Lung (tissue), 12 donors: Measurements from ENCODE around the gene FBXO33. TPM values are rescaled to one million over a fixed set of nuclear protein-coding genes. Genes with fewer than 3 reads are reported as not detected.

Experiments
- ATAC-seq: fragments of 200-7000 bp; cut with Tn5 transposase; one replicate; pipeline ENCODE4 v1.9.1; 2020; ENCODE audit warnings: moderate number of reproducible peaks; ENCODE audit not compliant: insufficient read depth, low FRiP score
- DNase-seq, 3 donors: peaks; one replicate each; pipeline ENCODE4 v3.0.0-alpha.2; 2013 to 2017
- H3K27ac ChIP-seq, 2 donors: one replicate each; pipeline ENCODE4 v1.5.1; 2013; ENCODE audit warnings: mild to moderate bottlenecking in 2 of 2, moderate library complexity in 2 of 2, control low read depth in 1 of 2, inconsistent platforms in 1 of 2, low read depth in 1 of 2, low read length in 1 of 2
- H3K27me3 ChIP-seq, 3 donors: one replicate each; pipeline ENCODE4 v1.5.1; 2013; ENCODE audit warnings: low read length in 2 of 3; ENCODE audit not compliant: control insufficient read depth in 3 of 3, insufficient read depth in 3 of 3
- H3K36me3 ChIP-seq, 4 donors: one replicate each; pipeline ENCODE4 v1.5.1; 2013; ENCODE audit warnings: low read length in 4 of 4, mild to moderate bottlenecking in 1 of 4, moderate library complexity in 1 of 4; ENCODE audit not compliant: control insufficient read depth in 4 of 4, insufficient read depth in 4 of 4
- H3K4me1 ChIP-seq, 5 donors: one replicate each; pipeline ENCODE4 v1.5.1; 2013; ENCODE audit warnings: low read length in 5 of 5, mild to moderate bottlenecking in 2 of 5, moderate library complexity in 1 of 5; ENCODE audit not compliant: control insufficient read depth in 5 of 5, insufficient read depth in 5 of 5
- H3K4me3 ChIP-seq: one replicate; pipeline ENCODE4 v1.5.1; 2013; ENCODE audit warnings: mild to moderate bottlenecking, control low read depth, moderate library complexity
- H3K9ac ChIP-seq, 2 donors: one replicate each; pipeline ENCODE4 v1.5.1; 2013; ENCODE audit warnings: low read length in 2 of 2, control low read depth in 1 of 2; ENCODE audit not compliant: insufficient read depth in 1 of 2
- H3K9me3 ChIP-seq, 4 donors: one replicate each; pipeline ENCODE4 v1.5.1; 2013; ENCODE audit warnings: low read length in 3 of 4, mild to moderate bottlenecking in 1 of 4, moderate library complexity in 1 of 4; ENCODE audit not compliant: control insufficient read depth in 4 of 4, insufficient read depth in 3 of 4
- WGBS, 2 donors: extraction: QIAGEN DNeasy Blood & Tissue Kit; methylation state at CpG; one replicate each; pipeline ENCODE4 v1.1.7; 2013; 5-methylcytosine and 5-hydroxymethylcytosine counted together
- polyA plus RNA-seq, 2 donors: library from polyadenylated mRNA; stranded (reverse); fragments of 200-250 nt; gene quantifications; one replicate each; pipeline ENCODE4 v1.2.1, GENCODE V29; 2013
- total RNA-seq, 2 donors: library from RNA; depleted of rRNA in 1 of 2; stranded (reverse); fragments of >200 nt in 1 of 2; gene quantifications; one replicate each; pipeline ENCODE4 v1.2.1, GENCODE V29; 2014 to 2021
- TF ChIP-seq, protein P1 (sequence below): IDR thresholded peaks from 2 replicates; pipeline ENCODE4 v1.5.1; 2012; ENCODE audit warnings: mild to moderate bottlenecking; ENCODE audit errors: control extremely low read depth, extremely low read depth
- donor health status: control.
- donor health status: control.
- donor health status: Bipolar disorder and iron deficiency.
- donor health status: healthy.
- donor health status: DM: yes; HTN: yes; CAD: no.

The FBXO33 gene
- total and polyA plus RNA-seq, 4 donors = 4.7 to 17.2 (median 9.5) TPM

GRCh38 chr14:39398382-39398781 is 33.9 kb downstream of the FBXO33 start:
- Histone ChIP-seq H3K27ac (no peak overlapping the region), H3K9me3 (no peaks in the 10 kb centered on the region), H3K36me3 (peaks cover 6 to 17% (median 10%) of the 10 kb centered on the region in 4 donors), H3K9ac (no peak overlapping the region), H3K4me3 (no peak overlapping the region), H3K27me3 (no peaks in the 10 kb centered on the region), H3K4me1 (peaks cover 0 to 8% (median 0%) of the 10 kb centered on the region in 5 donors)
- TF ChIP-seq, protein P1, sequence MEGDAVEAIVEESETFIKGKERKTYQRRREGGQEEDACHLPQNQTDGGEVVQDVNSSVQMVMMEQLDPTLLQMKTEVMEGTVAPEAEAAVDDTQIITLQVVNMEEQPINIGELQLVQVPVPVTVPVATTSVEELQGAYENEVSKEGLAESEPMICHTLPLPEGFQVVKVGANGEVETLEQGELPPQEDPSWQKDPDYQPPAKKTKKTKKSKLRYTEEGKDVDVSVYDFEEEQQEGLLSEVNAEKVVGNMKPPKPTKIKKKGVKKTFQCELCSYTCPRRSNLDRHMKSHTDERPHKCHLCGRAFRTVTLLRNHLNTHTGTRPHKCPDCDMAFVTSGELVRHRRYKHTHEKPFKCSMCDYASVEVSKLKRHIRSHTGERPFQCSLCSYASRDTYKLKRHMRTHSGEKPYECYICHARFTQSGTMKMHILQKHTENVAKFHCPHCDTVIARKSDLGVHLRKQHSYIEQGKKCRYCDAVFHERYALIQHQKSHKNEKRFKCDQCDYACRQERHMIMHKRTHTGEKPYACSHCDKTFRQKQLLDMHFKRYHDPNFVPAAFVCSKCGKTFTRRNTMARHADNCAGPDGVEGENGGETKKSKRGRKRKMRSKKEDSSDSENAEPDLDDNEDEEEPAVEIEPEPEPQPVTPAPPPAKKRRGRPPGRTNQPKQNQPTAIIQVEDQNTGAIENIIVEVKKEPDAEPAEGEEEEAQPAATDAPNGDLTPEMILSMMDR = no peak
- DNase-seq (no peak), ATAC-seq (no peak)
- WGBS, 2 donors = 89 to 95% methylated on average over 6 of the region's 6 CpGs

DNA sequence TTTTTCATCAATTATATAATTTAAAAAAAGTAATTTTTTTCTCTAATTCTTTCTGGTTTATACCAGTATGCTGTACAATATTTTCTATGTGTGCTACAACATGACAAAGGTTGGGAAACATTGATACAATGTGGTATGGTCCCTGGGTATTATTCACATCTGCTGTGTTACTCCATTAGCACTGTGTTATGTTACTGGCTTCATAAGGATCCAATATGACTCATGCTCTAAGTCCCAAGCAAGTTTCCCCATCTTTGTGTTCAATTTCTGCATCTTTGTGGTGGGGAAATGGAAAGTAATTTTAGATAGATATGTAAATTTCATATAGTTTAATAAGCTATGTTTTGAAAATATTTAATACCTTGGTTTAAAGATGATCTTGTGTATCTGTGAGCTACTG is 35.8 kb downstream of the FBXO33 start:
- Histone ChIP-seq H3K4me1 (peaks cover 0 to 8% (median 0%) of the 10 kb centered on the region in 5 donors), H3K4me3 (no peak overlapping the region), H3K27ac (no peak overlapping the region), H3K9ac (no peak overlapping the region), H3K27me3 (no peaks in the 10 kb centered on the region), H3K36me3 (peaks cover 6 to 17% (median 10%) of the 10 kb centered on the region in 4 donors), H3K9me3 (no peaks in the 10 kb centered on the region)
- DNase-seq = no peak
- no peak for ATAC-seq
- TF ChIP-seq, protein P1 = no peak

DNA sequence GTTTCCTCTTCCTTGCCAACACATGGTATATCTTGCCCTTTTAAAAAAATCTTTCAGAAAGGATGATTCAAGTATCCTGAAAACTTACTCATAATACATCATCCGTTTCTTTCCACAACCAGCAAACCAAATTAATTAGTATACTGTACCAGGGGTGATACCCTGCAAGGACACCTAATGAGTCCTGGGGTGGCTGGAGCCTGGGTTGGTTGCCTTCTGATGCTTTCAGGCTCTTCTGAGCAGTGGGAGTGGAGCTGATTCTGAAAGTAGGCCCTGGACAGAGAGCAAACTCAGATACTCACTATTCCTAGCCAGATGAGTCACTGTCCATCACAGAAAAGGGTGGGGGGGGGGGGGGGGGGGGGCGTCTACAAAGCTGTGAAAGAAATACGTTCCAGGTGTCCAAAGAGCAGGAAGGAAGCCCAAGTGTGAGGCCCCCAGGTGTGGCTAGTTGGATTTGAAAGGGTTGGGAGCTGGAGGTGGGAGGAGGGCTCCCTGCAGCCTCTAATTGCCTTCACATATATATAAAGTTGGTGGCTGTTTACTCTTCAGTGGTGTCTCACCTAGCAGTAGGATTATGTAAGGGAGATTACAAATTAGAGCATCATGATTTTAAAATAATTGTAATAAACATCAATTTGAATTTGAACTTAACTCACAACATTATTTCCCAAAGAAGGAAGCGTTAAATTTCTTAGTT is 36.5 kb downstream of the FBXO33 start:
- no peak overlapping the region for H3K4me3 ChIP-seq
- H3K36me3 ChIP-seq = peaks cover 6 to 17% (median 9%) of the 10 kb centered on the region in 4 donors
- no peak overlapping the region for H3K27ac ChIP-seq
- no peaks in the 10 kb centered on the region for H3K9me3 ChIP-seq
- TF ChIP-seq, protein P1 = no peak
- H3K9ac ChIP-seq = no peak overlapping the region
- no peaks in the 10 kb centered on the region for H3K27me3 ChIP-seq
- ATAC-seq = no peak
- WGBS, 2 donors = 90% methylated on average over 3 to 4 of the region's 4 CpGs
- H3K4me1 ChIP-seq = peaks cover 0 to 8% (median 0%) of the 10 kb centered on the region in 5 donors
- DNase-seq = no peak
